SK-N-SH (cell line): ENCODE results near the gene ASH1L. TPM values are rescaled to one million over a fixed set of nuclear protein-coding genes. Genes with fewer than 3 reads are reported as not detected.
A peak's percentile ranks its signal among the peaks of the same experiment; 100 is the strongest.
"Not testable (repeated sequence)": the region's sequence is repeated elsewhere in the genome, so short reads cannot be mapped to it uniquely, and the experiment has no call there.

Experiments used
- CTCF ChIA-PET: fragments of 300-600, 350-600 bp; formaldehyde crosslinking; extraction: SDS; loops from one replicate; lab custom pipeline; 2021; lab: Yijun Ruan, JAX
- POLR2A ChIA-PET: fragments of 350-600 bp; sonication (Branson Sonifier 250); formaldehyde crosslinking; extraction: SDS; loops from one replicate; lab custom pipeline; 2020; ENCODE audit warnings: antibody characterized with exemption, inconsistent platforms; lab: Yijun Ruan, JAX
- DNase-seq: peaks from one replicate; pipeline ENCODE4 v3.0.0; 2012
- H2AFZ ChIP-seq: fragments of 200-600 bp; sonication (generic); 2 replicates; pipeline ENCODE4 v1.8.1; 2016; ENCODE audit warnings: antibody characterized with exemption, mild to moderate bottlenecking, low read depth
- H3F3A ChIP-seq: fragments of 200-600 bp; sonication (generic); replicated peaks from 2 replicates; pipeline ENCODE3; 2016; ENCODE audit warnings: antibody characterized with exemption, mild to moderate bottlenecking; ENCODE audit not compliant: insufficient read depth
- H3K27ac ChIP-seq, 2 experiments: fragments of 200-500 bp in 1 of 2; fragments of 200-600 bp in 1 of 2; sonication (Bioruptor generic) in 1 of 2; sonication (generic), shearing (Covaris generic) in 1 of 2; 2 replicates each; pipeline versions ENCODE4 v1.5.1 to v1.6.1; 2014 to 2016; ENCODE audit warnings: low read depth in 2 of 2, inconsistent platforms in 1 of 2, low read length in 1 of 2, mild to moderate bottlenecking in 1 of 2, mixed read lengths in 1 of 2
- H3K27me3 ChIP-seq: fragments of 200-600 bp; sonication (generic), shearing (Covaris generic); 2 replicates; pipeline ENCODE4 v1.6.1; 2016; ENCODE audit warnings: mixed run types; ENCODE audit not compliant: insufficient read depth
- H3K36me3 ChIP-seq, 2 experiments: fragments of 200-500 bp in 1 of 2; fragments of 200-600 bp in 1 of 2; sonication (Bioruptor generic) in 1 of 2; sonication (generic) in 1 of 2; replicated peaks in 1 of 2; 2 replicates each; pipeline versions ENCODE3 to v1.5.1; 2014 to 2016; ENCODE audit warnings: low read length in 1 of 2, mild to moderate bottlenecking in 1 of 2; ENCODE audit not compliant: insufficient read depth in 2 of 2, control insufficient read depth in 1 of 2
- H3K4me1 ChIP-seq, 2 experiments: fragments of 200-500 bp in 1 of 2; fragments of 200-600 bp in 1 of 2; sonication (Bioruptor generic) in 1 of 2; sonication (generic), shearing (Covaris generic) in 1 of 2; 2 replicates each; pipeline versions ENCODE4 v1.5.1 to v1.6.1; 2014 to 2016; ENCODE audit warnings: low read depth in 1 of 2, low read length in 1 of 2, mixed run types in 1 of 2; ENCODE audit not compliant: insufficient read depth in 2 of 2, control insufficient read depth in 1 of 2
- H3K4me2 ChIP-seq: fragments of 200-600 bp; sonication (generic), shearing (Covaris generic); 2 replicates; pipeline ENCODE4 v1.6.1; 2017; ENCODE audit warnings: mixed run types
- H3K4me3 ChIP-seq, 2 experiments: fragments of 200-500 bp in 1 of 2; fragments of 200-600 bp in 1 of 2; sonication (Bioruptor generic) in 1 of 2; sonication (generic), shearing (Covaris generic) in 1 of 2; 2 replicates each; pipeline versions ENCODE4 v1.5.1 to v1.8.1; 2014 to 2016; ENCODE audit warnings: low read depth in 2 of 2, inconsistent platforms in 1 of 2, low read length in 1 of 2, mild to moderate bottlenecking in 1 of 2, mixed read lengths in 1 of 2, moderate library complexity in 1 of 2
- H3K79me2 ChIP-seq: fragments of 200-600 bp; sonication (generic); 2 replicates; pipeline ENCODE4 v1.8.1; 2017; ENCODE audit warnings: mild to moderate bottlenecking; ENCODE audit not compliant: insufficient read depth
- H3K9ac ChIP-seq: fragments of 200-600 bp; sonication (generic); 2 replicates; pipeline ENCODE4 v1.6.1; 2017; ENCODE audit warnings: mixed run types
- H3K9me2 ChIP-seq: fragments of 200-600 bp; sonication (generic); 2 replicates; pipeline ENCODE4 v1.6.1; 2017; ENCODE audit warnings: mixed run types
- H3K9me3 ChIP-seq: fragments of 200-600 bp; sonication (generic); 2 replicates; pipeline ENCODE4 v1.6.1; 2017; ENCODE audit warnings: mixed run types, mild to moderate bottlenecking, moderate library complexity
- H4K20me1 ChIP-seq: fragments of 200-600 bp; sonication (generic); 2 replicates; pipeline ENCODE4 v1.6.1; 2017; ENCODE audit warnings: mild to moderate bottlenecking, mixed run types; ENCODE audit not compliant: insufficient read depth
- CHD2 ChIP-seq: fragments of 150-350 bp; IDR thresholded peaks from 2 replicates; pipeline ENCODE4 v1.6.1; 2018; ENCODE audit warnings: low read length; ENCODE audit not compliant: partially characterized antibody
- EP300 ChIP-seq, 2 experiments: IDR thresholded peaks; 2 replicates each; pipeline versions ENCODE4 v1.4.0 to v1.6.1; 2012; ENCODE audit warnings: borderline replicate concordance in 1 of 2, low read depth in 1 of 2, low read length in 1 of 2
- EZH2phosphoT487 ChIP-seq: fragments of 200-600 bp; sonication (generic); IDR thresholded peaks from 2 replicates; pipeline ENCODE4 v1.6.1; 2017; ENCODE audit warnings: low read depth, mixed run types, mild to moderate bottlenecking, antibody characterized with exemption, moderate library complexity, borderline replicate concordance
- FOSL2 ChIP-seq: IDR thresholded peaks from 2 replicates; pipeline ENCODE4 v1.4.0; 2012; ENCODE audit warnings: low read depth, mild to moderate bottlenecking, moderate library complexity, borderline replicate concordance
- FOXJ3 ChIP-seq: sonication (generic); formaldehyde crosslinking; IDR thresholded peaks from 2 replicates; pipeline ENCODE4 v1.5.1; 2020; ENCODE audit warnings: mild to moderate bottlenecking, missing genetic modification reagents
- FOXM1 ChIP-seq: IDR thresholded peaks from 2 replicates; pipeline ENCODE4 v1.4.0; 2012; ENCODE audit warnings: low read depth, mild to moderate bottlenecking
- GATA2 ChIP-seq: sonication (generic); formaldehyde crosslinking; IDR thresholded peaks from 2 replicates; pipeline ENCODE4 v1.5.0; 2020; ENCODE audit warnings: mild to moderate bottlenecking, missing genetic modification reagents
- JUND ChIP-seq: IDR thresholded peaks from 2 replicates; pipeline ENCODE4 v1.4.0; 2012
- MAX ChIP-seq: IDR thresholded peaks from 2 replicates; pipeline ENCODE4 v1.4.0; 2012; ENCODE audit warnings: low read depth
- TCF12 ChIP-seq: IDR thresholded peaks from 2 replicates; pipeline ENCODE4 v1.4.0; 2012
- WGBS: methylation state at CpG from one replicate; pipeline ENCODE4 v1.1.6; 2017; ENCODE audit warnings: low lambda C conversion rate; 5-methylcytosine and 5-hydroxymethylcytosine counted together
- polyA plus RNA-seq, 3 experiments: library from polyadenylated mRNA; depleted of rRNA; stranded (reverse); fragments of >200 nt; gene quantifications; 2 replicates each; pipeline ENCODE4 v1.2.3, GENCODE V29; 2012
- TF ChIP-seq, protein P1 (sequence below): fragments of 200-600 bp; sonication (generic); IDR thresholded peaks from 2 replicates; pipeline ENCODE4 v1.6.1; 2017; ENCODE audit warnings: antibody characterized with exemption, mild to moderate bottlenecking, moderate library complexity
- TF ChIP-seq, protein P2 (sequence below): fragments of 150-350 bp; IDR thresholded peaks from 2 replicates; pipeline ENCODE4 v1.6.1; 2017; ENCODE audit warnings: antibody characterized with exemption, low read length, low read depth, borderline replicate concordance
- TF ChIP-seq, protein P3 (sequence below): IDR thresholded peaks from 2 replicates; pipeline ENCODE4 v1.6.1; 2012; ENCODE audit warnings: mild to moderate bottlenecking, low read depth, low read length, moderate library complexity

Gene ASH1L
- polyA plus RNA-seq, 1 of the 3 experiments (the other 2 are of a cell fraction): 13.4 TPM

DNA sequence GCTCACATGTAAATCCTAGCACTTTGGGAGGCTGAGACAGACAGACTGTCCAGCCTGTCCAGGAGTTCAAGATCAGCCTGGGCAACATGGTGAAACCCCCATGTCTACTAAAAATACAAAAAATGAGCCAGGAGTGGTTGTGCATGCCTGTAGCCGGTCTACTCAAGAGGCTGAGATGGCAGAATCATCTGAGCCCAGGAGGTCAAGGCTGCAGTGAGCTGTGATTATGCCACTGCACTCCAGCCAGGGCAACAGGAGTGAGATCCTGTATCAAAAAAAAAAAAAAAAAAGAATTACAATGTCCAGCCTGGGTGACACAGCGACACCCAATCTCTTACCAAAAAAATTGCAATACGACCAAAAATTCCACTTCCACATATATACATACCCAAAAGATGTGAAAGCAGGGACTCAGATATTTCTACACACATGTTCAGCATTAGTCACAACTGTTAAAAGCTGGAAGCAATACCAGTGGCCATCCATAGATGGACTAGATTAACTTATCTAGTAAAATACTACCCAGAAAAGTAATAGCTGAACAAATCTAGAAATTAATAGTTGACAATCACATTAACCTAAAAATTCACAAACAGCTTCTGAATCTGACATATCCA is 49.2 kb downstream of the ASH1L start:
- peaks cover 0 to under 1% of the 10 kb centered on the region in 2 experiments; a peak in 1 of 4 replicates for H3K4me1 ChIP-seq
- POLR2A ChIA-PET: no interaction called here
- H3K27ac ChIP-seq: peak overlapping the region in 1 of 2 experiments; percentile 26; a peak in 2 of 4 replicates
- peaks cover 0 to 10% of the 10 kb centered on the region in 2 experiments for H3K36me3 ChIP-seq
- TF ChIP-seq, protein P1, sequence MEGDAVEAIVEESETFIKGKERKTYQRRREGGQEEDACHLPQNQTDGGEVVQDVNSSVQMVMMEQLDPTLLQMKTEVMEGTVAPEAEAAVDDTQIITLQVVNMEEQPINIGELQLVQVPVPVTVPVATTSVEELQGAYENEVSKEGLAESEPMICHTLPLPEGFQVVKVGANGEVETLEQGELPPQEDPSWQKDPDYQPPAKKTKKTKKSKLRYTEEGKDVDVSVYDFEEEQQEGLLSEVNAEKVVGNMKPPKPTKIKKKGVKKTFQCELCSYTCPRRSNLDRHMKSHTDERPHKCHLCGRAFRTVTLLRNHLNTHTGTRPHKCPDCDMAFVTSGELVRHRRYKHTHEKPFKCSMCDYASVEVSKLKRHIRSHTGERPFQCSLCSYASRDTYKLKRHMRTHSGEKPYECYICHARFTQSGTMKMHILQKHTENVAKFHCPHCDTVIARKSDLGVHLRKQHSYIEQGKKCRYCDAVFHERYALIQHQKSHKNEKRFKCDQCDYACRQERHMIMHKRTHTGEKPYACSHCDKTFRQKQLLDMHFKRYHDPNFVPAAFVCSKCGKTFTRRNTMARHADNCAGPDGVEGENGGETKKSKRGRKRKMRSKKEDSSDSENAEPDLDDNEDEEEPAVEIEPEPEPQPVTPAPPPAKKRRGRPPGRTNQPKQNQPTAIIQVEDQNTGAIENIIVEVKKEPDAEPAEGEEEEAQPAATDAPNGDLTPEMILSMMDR: peak; percentile 36; the same call in 1 of the 2 replicates
- TF ChIP-seq CHD2: no peak
- TF ChIP-seq, protein P2, sequence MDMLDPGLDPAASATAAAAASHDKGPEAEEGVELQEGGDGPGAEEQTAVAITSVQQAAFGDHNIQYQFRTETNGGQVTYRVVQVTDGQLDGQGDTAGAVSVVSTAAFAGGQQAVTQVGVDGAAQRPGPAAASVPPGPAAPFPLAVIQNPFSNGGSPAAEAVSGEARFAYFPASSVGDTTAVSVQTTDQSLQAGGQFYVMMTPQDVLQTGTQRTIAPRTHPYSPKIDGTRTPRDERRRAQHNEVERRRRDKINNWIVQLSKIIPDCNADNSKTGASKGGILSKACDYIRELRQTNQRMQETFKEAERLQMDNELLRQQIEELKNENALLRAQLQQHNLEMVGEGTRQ: no peak
- TF ChIP-seq EZH2phosphoT487: no peak
- TF ChIP-seq TCF12: peak; percentile 55; the same call in 1 of the 2 replicates
- TF ChIP-seq, protein P3, sequence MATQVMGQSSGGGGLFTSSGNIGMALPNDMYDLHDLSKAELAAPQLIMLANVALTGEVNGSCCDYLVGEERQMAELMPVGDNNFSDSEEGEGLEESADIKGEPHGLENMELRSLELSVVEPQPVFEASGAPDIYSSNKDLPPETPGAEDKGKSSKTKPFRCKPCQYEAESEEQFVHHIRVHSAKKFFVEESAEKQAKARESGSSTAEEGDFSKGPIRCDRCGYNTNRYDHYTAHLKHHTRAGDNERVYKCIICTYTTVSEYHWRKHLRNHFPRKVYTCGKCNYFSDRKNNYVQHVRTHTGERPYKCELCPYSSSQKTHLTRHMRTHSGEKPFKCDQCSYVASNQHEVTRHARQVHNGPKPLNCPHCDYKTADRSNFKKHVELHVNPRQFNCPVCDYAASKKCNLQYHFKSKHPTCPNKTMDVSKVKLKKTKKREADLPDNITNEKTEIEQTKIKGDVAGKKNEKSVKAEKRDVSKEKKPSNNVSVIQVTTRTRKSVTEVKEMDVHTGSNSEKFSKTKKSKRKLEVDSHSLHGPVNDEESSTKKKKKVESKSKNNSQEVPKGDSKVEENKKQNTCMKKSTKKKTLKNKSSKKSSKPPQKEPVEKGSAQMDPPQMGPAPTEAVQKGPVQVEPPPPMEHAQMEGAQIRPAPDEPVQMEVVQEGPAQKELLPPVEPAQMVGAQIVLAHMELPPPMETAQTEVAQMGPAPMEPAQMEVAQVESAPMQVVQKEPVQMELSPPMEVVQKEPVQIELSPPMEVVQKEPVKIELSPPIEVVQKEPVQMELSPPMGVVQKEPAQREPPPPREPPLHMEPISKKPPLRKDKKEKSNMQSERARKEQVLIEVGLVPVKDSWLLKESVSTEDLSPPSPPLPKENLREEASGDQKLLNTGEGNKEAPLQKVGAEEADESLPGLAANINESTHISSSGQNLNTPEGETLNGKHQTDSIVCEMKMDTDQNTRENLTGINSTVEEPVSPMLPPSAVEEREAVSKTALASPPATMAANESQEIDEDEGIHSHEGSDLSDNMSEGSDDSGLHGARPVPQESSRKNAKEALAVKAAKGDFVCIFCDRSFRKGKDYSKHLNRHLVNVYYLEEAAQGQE: no peak
- TF ChIP-seq FOSL2: peak; percentile 6; the same call in 1 of the 2 replicates
- TF ChIP-seq FOXJ3: no peak
- no peak for TF ChIP-seq EP300 (IDR thresholded peaks at IDR 0.05; ENCODE audit: borderline replicate concordance in 1 of 2, low read depth in 1 of 2, low read length in 1 of 2)
- TF ChIP-seq MAX: no peak
- TF ChIP-seq FOXM1: no peak
- no peak for TF ChIP-seq GATA2 (CRISPR knock-in tag)
- TF ChIP-seq JUND: 0 out of 2 replicates have a peak, but pooled peaks have one; percentile 18
- CTCF ChIA-PET: interaction anchor here (0.7 to 2.2 kb wide), 3 partner anchors 9 to 262 kb away, joined by 3 to 8 read pairs (median 3); no protein-coding TSS in a partner anchor
- H3K79me2 ChIP-seq: peaks cover 95% of the 10 kb centered on the region
- H3K9me2 ChIP-seq: no peaks in the 10 kb centered on the region
- H3K4me2 ChIP-seq: peak overlapping the region; percentile 34; the same call in 1 of the 2 replicates
- H3K9me3 ChIP-seq: no peaks in the 10 kb centered on the region
- no peak overlapping the region for H3K4me3 ChIP-seq
- WGBS: 75% methylated on average over 3 of the region's 3 CpGs
- no peak overlapping the region for H2AFZ ChIP-seq
- peaks cover 9% of the 10 kb centered on the region for H3F3A ChIP-seq
- peaks cover 30% of the 10 kb centered on the region for H4K20me1 ChIP-seq
- H3K9ac ChIP-seq: no peak overlapping the region
- no peaks in the 10 kb centered on the region for H3K27me3 ChIP-seq
- DNase-seq: peak; percentile 33

GRCh38 chr1:155511385-155511784 is 51.2 kb downstream of the ASH1L start:
- peaks cover 96% of the 10 kb centered on the region for H3K79me2 ChIP-seq
- H3K36me3 ChIP-seq, H3K4me2 ChIP-seq, H3F3A ChIP-seq, H3K4me1 ChIP-seq, H3K4me3 ChIP-seq, H3K9ac ChIP-seq, DNase-seq, H2AFZ ChIP-seq, H3K9me2 ChIP-seq, H3K9me3 ChIP-seq, H3K27me3 ChIP-seq, POLR2A ChIA-PET, CTCF ChIA-PET, H3K27ac ChIP-seq: not testable (repeated sequence)
- 95% methylated on average over 6 of the region's 6 CpGs for WGBS
- H4K20me1 ChIP-seq: peaks cover 30% of the 10 kb centered on the region
